Measurements from ENCODE around the gene LHX4.

DNA sequence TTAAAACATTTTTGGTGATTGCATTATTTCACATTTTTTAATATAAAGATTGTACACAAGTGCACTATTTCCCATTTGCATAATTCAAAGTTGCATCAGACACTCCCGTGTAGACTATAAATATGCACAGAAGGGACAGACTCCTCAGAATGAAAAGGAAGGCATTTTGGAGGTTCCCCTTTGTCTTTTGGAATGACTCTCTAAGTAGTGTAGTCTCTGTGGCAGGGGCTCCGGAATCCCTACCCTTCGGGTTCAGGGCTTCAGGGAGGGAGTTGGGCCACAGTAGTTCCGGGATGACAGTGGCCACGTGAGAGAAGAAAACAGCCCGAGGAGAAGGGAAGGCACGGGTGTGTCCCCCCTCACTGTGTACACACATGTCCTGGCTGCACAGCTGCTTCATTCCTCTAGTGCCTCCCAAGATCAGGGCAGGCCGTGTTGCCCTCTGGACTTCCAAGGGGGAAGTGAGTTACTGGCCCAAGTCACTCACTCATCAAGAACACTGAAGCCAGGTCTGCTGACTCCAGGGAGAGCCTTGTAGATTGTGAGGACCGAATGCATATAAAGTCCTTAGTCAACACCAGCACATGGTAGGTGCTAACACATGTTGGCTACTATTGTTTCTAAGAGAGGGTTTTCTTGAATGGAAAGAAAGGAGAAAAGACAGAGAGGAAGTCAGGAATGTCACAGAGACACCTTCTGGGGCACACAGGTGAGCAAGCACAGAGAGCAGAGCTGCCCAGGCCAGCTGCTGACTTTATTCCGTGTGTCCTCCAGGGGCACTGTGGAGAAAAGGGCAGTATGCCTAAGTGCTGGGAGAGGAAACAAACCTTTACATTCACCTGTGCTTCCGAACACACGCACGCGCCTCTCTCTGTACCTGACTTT is 39.8 kb downstream of the LHX4 start:
- TF ChIP-seq EZH2phosphoT487 (IDR thresholded peaks at IDR 0.05; ENCODE audit: insufficient read depth, low read depth) = no peak
- no peak for TF ChIP-seq EZH2 (IDR thresholded peaks at IDR 0.05; ENCODE audit: insufficient read depth, poor library complexity, severe bottlenecking)
